GM10266 (cell line): ENCODE results near the gene BDP1.
"Not testable (repeated sequence)": the region's sequence is repeated elsewhere in the genome, so short reads cannot be mapped to it uniquely, and the experiment has no call there.

Experiments used
- DNase-seq: peaks from one replicate; pipeline ENCODE4 v3.0.0; 2012; ENCODE audit errors: extremely low spot score
- CTCF ChIP-seq: IDR thresholded peaks from 2 replicates; pipeline ENCODE4 v1.5.1; 2012; ENCODE audit warnings: mild to moderate bottlenecking, low read depth; ENCODE audit not compliant: control insufficient read depth, insufficient read depth; ENCODE audit errors: missing control alignments

Gene BDP1

GRCh38 chr5:71471193-71471592 lies 15.7 kb downstream of the BDP1 start:
- no peak for TF ChIP-seq CTCF
- DNase-seq, result no peak

GRCh38 chr5:71475788-71476384 lies 20.4 kb downstream of the BDP1 start:
- TF ChIP-seq CTCF, result peak; percentile 52

GRCh38 chr5:71481441-71481840 lies 26.0 kb downstream of the BDP1 start:
- no peak for TF ChIP-seq CTCF
- no peak for DNase-seq

More at GRCh38 chr5:71475788-71476384, 20.4 kb downstream of the BDP1 start:
- DNase-seq, result peak; percentile 38

GRCh38 chr5:71482132-71482531 lies 26.7 kb downstream of the BDP1 start:
- no peak for DNase-seq
- TF ChIP-seq CTCF, result no peak

- DNase-seq, result no peak
- no peak for TF ChIP-seq CTCF
Observed at GRCh38 chr5:71483355-71483754, 27.9 kb downstream of the BDP1 start.

GRCh38 chr5:71492817-71493615 lies 37.6 kb downstream of the BDP1 start:
- no peak for DNase-seq
- no peak for TF ChIP-seq CTCF

- not testable (repeated sequence) for DNase-seq
Observed at GRCh38 chr5:71494202-71494601, 38.8 kb downstream of the BDP1 start.

- not testable (repeated sequence) for DNase-seq
Observed at GRCh38 chr5:71498756-71499155, 43.3 kb downstream of the BDP1 start.
